Hepatocyte (in vitro differentiated cells): ENCODE data around the gene LRRC71.

Source experiments
- EZH2 ChIP-seq: fragments of 200-600 bp; sonication (generic); IDR thresholded peaks from 2 replicates; pipeline ENCODE4 v1.6.1; 2016; ENCODE audit warnings: antibody characterized with exemption, mild to moderate bottlenecking, borderline replicate concordance
- EZH2phosphoT487 ChIP-seq: fragments of 200-600 bp; sonication (generic); IDR thresholded peaks from one replicate; pipeline ENCODE4 v1.6.1; 2018; ENCODE audit warnings: antibody characterized with exemption, mild to moderate bottlenecking, low read depth, moderate library complexity; ENCODE audit not compliant: unreplicated experiment, severe bottlenecking
- TF ChIP-seq, protein P1 (sequence below): fragments of 200-600 bp; sonication (generic); IDR thresholded peaks from 2 replicates; pipeline ENCODE4 v1.5.1; 2016; ENCODE audit warnings: antibody characterized with exemption, mild to moderate bottlenecking; ENCODE audit not compliant: poor library complexity

DNA sequence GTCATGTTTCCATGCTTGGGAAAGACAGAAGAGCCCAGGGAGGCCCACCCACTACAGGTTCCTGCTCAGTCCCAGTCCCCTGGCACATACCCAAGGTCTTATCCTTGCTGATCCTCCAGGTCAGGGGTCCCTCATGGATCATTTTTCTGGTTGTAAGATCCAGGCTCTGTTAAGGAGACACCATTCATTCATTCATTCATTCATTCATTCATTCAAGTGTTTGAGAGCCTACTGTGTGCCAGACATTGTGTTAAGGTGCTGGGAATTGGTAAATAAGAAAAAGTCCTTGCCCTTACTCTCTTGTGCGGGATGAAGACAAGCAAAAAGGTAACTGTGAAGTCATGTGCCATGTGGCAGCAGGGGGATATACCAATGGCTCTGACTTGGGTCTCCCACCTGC lies 23.8 kb downstream of the LRRC71 start:
- TF ChIP-seq, protein P1, sequence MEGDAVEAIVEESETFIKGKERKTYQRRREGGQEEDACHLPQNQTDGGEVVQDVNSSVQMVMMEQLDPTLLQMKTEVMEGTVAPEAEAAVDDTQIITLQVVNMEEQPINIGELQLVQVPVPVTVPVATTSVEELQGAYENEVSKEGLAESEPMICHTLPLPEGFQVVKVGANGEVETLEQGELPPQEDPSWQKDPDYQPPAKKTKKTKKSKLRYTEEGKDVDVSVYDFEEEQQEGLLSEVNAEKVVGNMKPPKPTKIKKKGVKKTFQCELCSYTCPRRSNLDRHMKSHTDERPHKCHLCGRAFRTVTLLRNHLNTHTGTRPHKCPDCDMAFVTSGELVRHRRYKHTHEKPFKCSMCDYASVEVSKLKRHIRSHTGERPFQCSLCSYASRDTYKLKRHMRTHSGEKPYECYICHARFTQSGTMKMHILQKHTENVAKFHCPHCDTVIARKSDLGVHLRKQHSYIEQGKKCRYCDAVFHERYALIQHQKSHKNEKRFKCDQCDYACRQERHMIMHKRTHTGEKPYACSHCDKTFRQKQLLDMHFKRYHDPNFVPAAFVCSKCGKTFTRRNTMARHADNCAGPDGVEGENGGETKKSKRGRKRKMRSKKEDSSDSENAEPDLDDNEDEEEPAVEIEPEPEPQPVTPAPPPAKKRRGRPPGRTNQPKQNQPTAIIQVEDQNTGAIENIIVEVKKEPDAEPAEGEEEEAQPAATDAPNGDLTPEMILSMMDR, result no peak
- no peak for TF ChIP-seq EZH2
- TF ChIP-seq EZH2phosphoT487, result no peak
